Measurements from ENCODE around the gene TCF23. TPM values are rescaled to one million over a fixed set of nuclear protein-coding genes. Genes with fewer than 3 reads are reported as not detected.

Gene TCF23
- total RNA-seq, 2 donors from 2014 or later = not detected

- Histone ChIP-seq H3K27ac (ENCODE audit: low read depth, low read length) (no peak overlapping the region), H3K36me3 (ENCODE audit: control insufficient read depth, insufficient read depth, low read length) (no peaks in the 10 kb centered on the region), H3K9me3 (ENCODE audit: control insufficient read depth, low read length) (no peaks in the 10 kb centered on the region), H3K9ac (ENCODE audit: extremely low read depth, low read length, poor library complexity, severe bottlenecking) (no peak overlapping the region), H3K27me3 (ENCODE audit: control insufficient read depth, insufficient read depth, low read length, poor library complexity, severe bottlenecking) (no peaks in the 10 kb centered on the region), H3K4me3 (ENCODE audit: low read length) (no peak overlapping the region), H3K4me1 (ENCODE audit: control insufficient read depth, insufficient read depth, low read length) (no peaks in the 10 kb centered on the region)
- Mint-ChIP-seq H3K4me3 (no peak overlapping the region), H3K36me3 (ENCODE audit: low read depth) (no peaks in the 10 kb centered on the region), H3K4me1 (peaks cover 8% of the 10 kb centered on the region), H3K27me3 (ENCODE audit: insufficient read depth) (peaks cover 2% of the 10 kb centered on the region), H3K27ac (no peak overlapping the region), H3K9me3 (no peaks in the 10 kb centered on the region)
- no peak for TF ChIP-seq CTCF (conservative IDR thresholded peaks at IDR 0.05)
- WGBS, 2 experiments (ENCODE audit: insufficient coverage in 1 of 2, insufficient read length in 1 of 2) = 93 to 96% methylated on average over 5 to 6 of the region's 6 CpGs
- no peak for DNase-seq
Measured at GRCh38 chr2:27154488-27154887, 5.7 kb downstream of the TCF23 start.

- H3K36me3 ChIP-seq (ENCODE audit: control insufficient read depth, insufficient read depth, low read length) = no peaks in the 10 kb centered on the region
- H3K9me3 Mint-ChIP-seq = no peaks in the 10 kb centered on the region
- no peak for TF ChIP-seq CTCF (conservative IDR thresholded peaks at IDR 0.05)
- no peak overlapping the region for H3K4me3 ChIP-seq (ENCODE audit: low read length)
- no peak overlapping the region for H3K27ac ChIP-seq (ENCODE audit: low read depth, low read length)
- H3K4me3 Mint-ChIP-seq = no peak overlapping the region
- peaks cover 8% of the 10 kb centered on the region for H3K4me1 Mint-ChIP-seq
- no peaks in the 10 kb centered on the region for H3K27me3 ChIP-seq (ENCODE audit: control insufficient read depth, insufficient read depth, low read length, poor library complexity, severe bottlenecking)
- no peaks in the 10 kb centered on the region for H3K36me3 Mint-ChIP-seq (ENCODE audit: low read depth)
- no peaks in the 10 kb centered on the region for H3K9me3 ChIP-seq (ENCODE audit: control insufficient read depth, low read length)
- H3K9ac ChIP-seq (ENCODE audit: extremely low read depth, low read length, poor library complexity, severe bottlenecking) = no peak overlapping the region
- 89 to 95% methylated on average over 4 to 9 of the region's 9 CpGs for WGBS, 2 experiments (ENCODE audit: insufficient coverage in 1 of 2, insufficient read length in 1 of 2)
- no peaks in the 10 kb centered on the region for H3K4me1 ChIP-seq (ENCODE audit: control insufficient read depth, insufficient read depth, low read length)
- H3K27ac Mint-ChIP-seq = no peak overlapping the region
- DNase-seq = no peak
- H3K27me3 Mint-ChIP-seq (ENCODE audit: insufficient read depth) = peaks cover 2% of the 10 kb centered on the region
Measured at GRCh38 chr2:27155069-27155520, 6.3 kb downstream of the TCF23 start.

- Mint-ChIP-seq H3K9me3 (no peaks in the 10 kb centered on the region), H3K36me3 (ENCODE audit: low read depth) (no peaks in the 10 kb centered on the region), H3K27ac (peak overlapping the region; percentile 27), H3K4me3 (no peak overlapping the region), H3K27me3 (ENCODE audit: insufficient read depth) (peaks cover 1% of the 10 kb centered on the region), H3K4me1 (peaks cover 8% of the 10 kb centered on the region)
- H3K4me3 ChIP-seq (ENCODE audit: low read length) = no peak overlapping the region
- 90 to 98% methylated on average over 5 to 6 of the region's 6 CpGs for WGBS, 2 experiments (ENCODE audit: insufficient coverage in 1 of 2, insufficient read length in 1 of 2)
- no peaks in the 10 kb centered on the region for H3K27me3 ChIP-seq (ENCODE audit: control insufficient read depth, insufficient read depth, low read length, poor library complexity, severe bottlenecking)
- no peaks in the 10 kb centered on the region for H3K9me3 ChIP-seq (ENCODE audit: control insufficient read depth, low read length)
- TF ChIP-seq CTCF (conservative IDR thresholded peaks at IDR 0.05) = no peak
- H3K9ac ChIP-seq (ENCODE audit: extremely low read depth, low read length, poor library complexity, severe bottlenecking) = no peak overlapping the region
- no peak overlapping the region for H3K27ac ChIP-seq (ENCODE audit: low read depth, low read length)
- no peak for DNase-seq
- H3K4me1 ChIP-seq (ENCODE audit: control insufficient read depth, insufficient read depth, low read length) = no peaks in the 10 kb centered on the region
- no peaks in the 10 kb centered on the region for H3K36me3 ChIP-seq (ENCODE audit: control insufficient read depth, insufficient read depth, low read length)
Measured at GRCh38 chr2:27158468-27158867, 9.7 kb downstream of the TCF23 start.

Measured in endodermal cell (in vitro differentiated cells).